IPS-18c (cell line): ENCODE data around the gene OR13C8.
"Not testable (repeated sequence)": the region's sequence is repeated elsewhere in the genome, so short reads cannot be mapped to it uniquely, and the experiment has no call there.

ENCODE experiments used
- H3K4me3 ChIP-seq: 2 replicates; pipeline ENCODE4 v1.7.0; 2013; ENCODE audit warnings: low read depth, mild to moderate bottlenecking, low read length, moderate library complexity; ENCODE audit not compliant: insufficient read depth
- H3K9me3 ChIP-seq: one replicate; pipeline ENCODE4 v1.6.1; 2013; ENCODE audit warnings: mild to moderate bottlenecking, low read length, moderate library complexity; ENCODE audit not compliant: control insufficient read depth, insufficient read depth

OR13C8 gene

GRCh38 chr9:104604801-104605200 lies 35.8 kb downstream of the OR13C8 start:
- no peaks in the 10 kb centered on the region for H3K9me3 ChIP-seq
- H3K4me3 ChIP-seq, result no peak overlapping the region

GRCh38 chr9:104605527-104605926 lies 36.6 kb downstream of the OR13C8 start, which contains the start of gene OR13C2:
Gene OR13C2 (minus strand): TSS chr9:104605627. CDS start chr9:104605627, 0 bp downstream.
- not testable (repeated sequence) for H3K9me3 ChIP-seq, H3K4me3 ChIP-seq

- Histone ChIP-seq H3K9me3 (no peaks in the 10 kb centered on the region), H3K4me3 (no peak overlapping the region)
Measured at GRCh38 chr9:104606152-104606551, 37.2 kb downstream of the OR13C8 start.

GRCh38 chr9:104608336-104608735 lies 39.4 kb downstream of the OR13C8 start:
- Histone ChIP-seq H3K9me3 (no peaks in the 10 kb centered on the region), H3K4me3 (no peak overlapping the region)

- H3K9me3 ChIP-seq, result no peaks in the 10 kb centered on the region
- H3K4me3 ChIP-seq, result no peak overlapping the region
Measured at GRCh38 chr9:104611213-104611612, 42.2 kb downstream of the OR13C8 start.

GRCh38 chr9:104617418-104617817 lies 48.5 kb downstream of the OR13C8 start:
- Histone ChIP-seq H3K9me3 (no peaks in the 10 kb centered on the region), H3K4me3 (no peak overlapping the region)

GRCh38 chr9:104618104-104618503 lies 49.1 kb downstream of the OR13C8 start, which contains the start of gene OR13C9:
Gene OR13C9 (minus strand): TSS chr9:104618204. CDS start chr9:104618204, 0 bp downstream.
- Histone ChIP-seq H3K9me3 (no peaks in the 10 kb centered on the region), H3K4me3 (no peak within 1 kb of the TSS)
